OCI-LY1 (cell line): ENCODE results near the gene BICD2.

Experiments used
- H2AFZ ChIP-seq: fragments of 200-600 bp; sonication (generic), shearing (Covaris generic); 2 replicates; pipeline ENCODE4 v1.6.0; 2014; ENCODE audit warnings: antibody characterized with exemption, mild to moderate bottlenecking, low read length
- H3F3A ChIP-seq: fragments of 200-600 bp; sonication (generic), shearing (Covaris generic); 2 replicates; pipeline ENCODE4 v1.6.0; 2014; ENCODE audit warnings: mild to moderate bottlenecking, antibody characterized with exemption, low read length, moderate library complexity; ENCODE audit not compliant: insufficient read depth
- H3K27ac ChIP-seq: fragments of 200-600 bp; sonication (generic); 2 replicates; pipeline ENCODE4 v1.5.1; 2014; ENCODE audit warnings: low read length, mixed run types, mild to moderate bottlenecking, low read depth; ENCODE audit not compliant: poor library complexity, severe bottlenecking
- H3K27me3 ChIP-seq: fragments of 200-600 bp; sonication (generic); 2 replicates; pipeline ENCODE4 v1.6.0; 2014; ENCODE audit warnings: antibody characterized with exemption, mild to moderate bottlenecking, low read length, moderate library complexity; ENCODE audit not compliant: insufficient read depth
- H3K36me3 ChIP-seq: fragments of 200-600 bp; sonication (generic); 2 replicates; pipeline ENCODE4 v1.6.1; 2014; ENCODE audit warnings: mild to moderate bottlenecking, antibody characterized with exemption, low read length, moderate library complexity, mixed read lengths; ENCODE audit not compliant: insufficient read depth
- H3K4me1 ChIP-seq: fragments of 200-600 bp; sonication (generic); 2 replicates; pipeline ENCODE4 v1.5.1; 2014; ENCODE audit warnings: mild to moderate bottlenecking, low read length, moderate library complexity; ENCODE audit not compliant: insufficient read depth, severe bottlenecking
- H3K4me2 ChIP-seq: fragments of 200-600 bp; sonication (generic), shearing (Covaris generic); 2 replicates; pipeline ENCODE4 v1.6.1; 2014; ENCODE audit warnings: low read length
- H3K4me3 ChIP-seq: fragments of 200-600 bp; sonication (generic); 2 replicates; pipeline ENCODE4 v1.5.1; 2014; ENCODE audit warnings: low read length, low read depth, mild to moderate bottlenecking, mixed read lengths; ENCODE audit not compliant: poor library complexity, severe bottlenecking
- H3K79me2 ChIP-seq: fragments of 200-600 bp; shearing (Covaris generic); 2 replicates; pipeline ENCODE4 v1.6.1; 2016; ENCODE audit warnings: mixed run types, low read length, mixed read lengths; ENCODE audit not compliant: insufficient read depth
- H3K9ac ChIP-seq: fragments of 200-600 bp; sonication (generic), shearing (Covaris generic); 2 replicates; pipeline ENCODE4 v1.6.1; 2014; ENCODE audit warnings: mild to moderate bottlenecking, low read length, mixed read lengths
- H3K9me2 ChIP-seq: fragments of 200-600 bp; sonication (generic), shearing (Covaris generic); 2 replicates; pipeline ENCODE4 v1.6.1; 2014; ENCODE audit warnings: low read depth, mild to moderate bottlenecking, low read length, mixed read lengths
- H3K9me3 ChIP-seq: fragments of 200-600 bp; shearing (Covaris generic); 2 replicates; pipeline ENCODE4 v1.6.1; 2014; ENCODE audit warnings: low read length, mixed read lengths
- H4K20me1 ChIP-seq: fragments of 200-600 bp; sonication (generic), shearing (Covaris generic); 2 replicates; pipeline ENCODE4 v1.6.0; 2016; ENCODE audit warnings: mild to moderate bottlenecking, low read length; ENCODE audit not compliant: insufficient read depth
- CTCF ChIP-seq: fragments of 200-600 bp; sonication (generic), shearing (Covaris generic); IDR thresholded peaks from 2 replicates; pipeline ENCODE4 v1.5.1; 2017; ENCODE audit warnings: mild to moderate bottlenecking, antibody characterized with exemption, low read length, moderate library complexity, mixed read lengths
- EZH2 ChIP-seq: fragments of 200-600 bp; sonication (generic), shearing (Covaris generic); IDR thresholded peaks from 2 replicates; pipeline ENCODE4 v1.8.0; 2017; ENCODE audit warnings: borderline replicate concordance, mixed run types, mild to moderate bottlenecking, antibody characterized with exemption, low read length, moderate library complexity, mixed read lengths

Gene BICD2

GRCh38 chr9:92711146-92711545 is 53.5 kb downstream of the BICD2 start:
- Histone ChIP-seq H3K79me2 (no peaks in the 10 kb centered on the region), H3K9me3 (no peaks in the 10 kb centered on the region), H2AFZ (no peak overlapping the region), H3K36me3 (peaks cover 75% of the 10 kb centered on the region), H3F3A (no peaks in the 10 kb centered on the region; the same call in 1 of the 2 replicates), H3K4me3 (no peak overlapping the region), H3K27me3 (no peaks in the 10 kb centered on the region), H3K4me2 (no peak overlapping the region), H4K20me1 (no peaks in the 10 kb centered on the region), H3K9ac (no peak overlapping the region), H3K27ac (no peak overlapping the region), H3K9me2 (no peaks in the 10 kb centered on the region), H3K4me1 (no peaks in the 10 kb centered on the region)
- no peak for TF ChIP-seq EZH2

GRCh38 chr9:92710368-92710767 is 54.3 kb downstream of the BICD2 start:
- H3K36me3 ChIP-seq: peaks cover 67% of the 10 kb centered on the region
- no peak overlapping the region for H3K27ac ChIP-seq

GRCh38 chr9:92709954-92710353 is 54.7 kb downstream of the BICD2 start:
- no peak overlapping the region for H3K9ac ChIP-seq
- H3K27me3 ChIP-seq: no peaks in the 10 kb centered on the region
- no peaks in the 10 kb centered on the region for H3K9me2 ChIP-seq
- no peaks in the 10 kb centered on the region for H3K79me2 ChIP-seq
- H3K4me2 ChIP-seq: no peak overlapping the region
- H3K4me1 ChIP-seq: no peaks in the 10 kb centered on the region
- H2AFZ ChIP-seq: no peak overlapping the region
- TF ChIP-seq CTCF (no peak), EZH2 (no peak)
- no peak overlapping the region for H3K4me3 ChIP-seq
- H4K20me1 ChIP-seq: no peaks in the 10 kb centered on the region
- no peak overlapping the region for H3K27ac ChIP-seq
- no peaks in the 10 kb centered on the region; the same call in 1 of the 2 replicates for H3F3A ChIP-seq
- H3K36me3 ChIP-seq: peaks cover 63% of the 10 kb centered on the region
- no peaks in the 10 kb centered on the region for H3K9me3 ChIP-seq

More at GRCh38 chr9:92710368-92710767, 54.3 kb downstream of the BICD2 start:
- H3K4me2 ChIP-seq: no peak overlapping the region
- H3K9ac ChIP-seq: no peak overlapping the region
- H3K4me3 ChIP-seq: no peak overlapping the region
- no peaks in the 10 kb centered on the region for H3K4me1 ChIP-seq
- no peaks in the 10 kb centered on the region for H3K79me2 ChIP-seq
- no peaks in the 10 kb centered on the region for H3K27me3 ChIP-seq
- H2AFZ ChIP-seq: no peak overlapping the region
- no peaks in the 10 kb centered on the region for H3K9me3 ChIP-seq
- no peak for TF ChIP-seq CTCF
- H3F3A ChIP-seq: no peaks in the 10 kb centered on the region; the same call in 1 of the 2 replicates
- H4K20me1 ChIP-seq: no peaks in the 10 kb centered on the region
- no peaks in the 10 kb centered on the region for H3K9me2 ChIP-seq

GRCh38 chr9:92709240-92709639 is 55.4 kb downstream of the BICD2 start:
- Histone ChIP-seq H2AFZ (no peak overlapping the region), H3K9me3 (no peaks in the 10 kb centered on the region), H3K27ac (no peak overlapping the region), H3K9me2 (no peaks in the 10 kb centered on the region), H3K4me3 (no peak overlapping the region), H3K4me2 (no peak overlapping the region), H4K20me1 (no peaks in the 10 kb centered on the region), H3K79me2 (no peaks in the 10 kb centered on the region), H3K27me3 (no peaks in the 10 kb centered on the region), H3F3A (no peaks in the 10 kb centered on the region; the same call in 1 of the 2 replicates), H3K9ac (no peak overlapping the region), H3K36me3 (peaks cover 55% of the 10 kb centered on the region), H3K4me1 (no peaks in the 10 kb centered on the region)
- TF ChIP-seq CTCF: no peak
- TF ChIP-seq EZH2: no peak
